B cell (primary cell): ENCODE data around the gene IGF2BP3. TPM values are rescaled to one million over a fixed set of nuclear protein-coding genes. Genes with fewer than 3 reads are reported as not detected.

Source experiments
- ATAC-seq: fragments of 200-7000 bp; cut with Tn5 transposase; one replicate; pipeline ENCODE4 v1.10.0; 2021; ENCODE audit warnings: low read depth, mild to moderate bottlenecking, moderate number of reproducible peaks, moderate library complexity
- CTCF ChIA-PET: fragments of 350-600 bp; sonication (Branson Sonifier 250); formaldehyde crosslinking; loops from one replicate; lab custom pipeline; 2021; ENCODE audit warnings: antibody characterized with exemption, inconsistent platforms; lab: Charles Lee
- POLR2A ChIA-PET: fragments of 350-600 bp; sonication (Branson Sonifier 250); formaldehyde crosslinking; loops from one replicate; lab custom pipeline; 2021; ENCODE audit warnings: antibody characterized with exemption; lab: Charles Lee
- DNase-seq: peaks from one replicate; pipeline ENCODE4 v3.0.0; 2013
- H2AFZ ChIP-seq: 2 replicates; pipeline ENCODE4 v1.6.1; 2012; ENCODE audit warnings: mild to moderate bottlenecking, low read depth, low read length; ENCODE audit not compliant: insufficient read depth, poor library complexity, severe bottlenecking
- H3K27ac ChIP-seq, 2 donors: 1 replicate in 1 of 2; 2 replicates in 1 of 2; pipeline ENCODE4 v1.5.1; 2012 to 2013; ENCODE audit warnings: low read length in 2 of 2, mild to moderate bottlenecking in 2 of 2, moderate library complexity in 1 of 2
- H3K27me3 ChIP-seq, 4 experiments: fragments of 200-600 bp in 1 of 4; sonication (generic) in 1 of 4; replicated peaks in 1 of 4; 1 replicate in 2 of 4; 2 replicates in 2 of 4; pipeline versions ENCODE4 v1.6.1 to v1.7.0; 2013 to 2016; ENCODE audit warnings: low read length in 3 of 4, mild to moderate bottlenecking in 2 of 4, mixed read lengths in 1 of 4, moderate library complexity in 1 of 4; ENCODE audit not compliant: insufficient read depth in 4 of 4, control insufficient read depth in 3 of 4; ENCODE audit errors: control extremely low read depth in 1 of 4
- H3K36me3 ChIP-seq, 2 experiments: replicated peaks in 1 of 2; 1 replicate in 1 of 2; 2 replicates in 1 of 2; pipeline versions ENCODE4 v1.6.1 to v1.7.1; 2013; ENCODE audit warnings: low read length in 1 of 2; ENCODE audit not compliant: insufficient read depth in 2 of 2, control insufficient read depth in 1 of 2; ENCODE audit errors: control extremely low read depth in 1 of 2, extremely low read depth in 1 of 2
- H3K4me1 ChIP-seq, 2 donors: fragments of 200-600 bp in 1 of 2; sonication (generic) in 1 of 2; 1 replicate in 1 of 2; 2 replicates in 1 of 2; pipeline versions ENCODE4 v1.5.1 to v1.6.1; 2013 to 2017; ENCODE audit warnings: low read length in 2 of 2; ENCODE audit not compliant: control insufficient read depth in 2 of 2, insufficient read depth in 2 of 2
- H3K4me2 ChIP-seq: replicated peaks from 2 replicates; pipeline ENCODE3; 2012; ENCODE audit warnings: mild to moderate bottlenecking, low read depth, low read length; ENCODE audit not compliant: poor library complexity, severe bottlenecking
- H3K4me3 ChIP-seq, 5 experiments: fragments of 200-600 bp in 1 of 5; sonication (generic) in 1 of 5; 1 replicate in 3 of 5; 2 replicates in 2 of 5; pipeline versions ENCODE4 v1.5.1 to v1.7.0; 2011 to 2016; ENCODE audit warnings: low read length in 4 of 5, mild to moderate bottlenecking in 4 of 5, low read depth in 2 of 5, control low read depth in 1 of 5, moderate library complexity in 1 of 5; ENCODE audit not compliant: insufficient read depth in 1 of 5; ENCODE audit errors: control extremely low read depth in 1 of 5, extremely low read depth in 1 of 5
- H3K79me2 ChIP-seq: fragments of 200-600 bp; sonication (generic); one replicate; pipeline ENCODE4 v1.6.0; 2016; ENCODE audit warnings: low read length; ENCODE audit not compliant: control insufficient read depth, insufficient read depth
- H3K9ac ChIP-seq: fragments of 200-600 bp; sonication (generic); 2 replicates; pipeline ENCODE4 v1.6.1; 2017; ENCODE audit warnings: mild to moderate bottlenecking, low read length, moderate library complexity
- H3K9me3 ChIP-seq, 3 donors: one replicate each; pipeline versions ENCODE4 v1.6.1 to v1.7.1; 2013; ENCODE audit warnings: low read length in 2 of 3; ENCODE audit not compliant: control insufficient read depth in 2 of 3, insufficient read depth in 1 of 3; ENCODE audit errors: control extremely low read depth in 1 of 3
- H4K20me1 ChIP-seq: 2 replicates; pipeline ENCODE4 v1.6.0; 2012; ENCODE audit warnings: mild to moderate bottlenecking, low read length; ENCODE audit not compliant: insufficient read depth, control insufficient read depth, poor library complexity, severe bottlenecking
- H3K27ac Mint-ChIP-seq: one replicate; pipeline ENCODE4 v1.8.0; 2021; ENCODE audit warnings: mixed read lengths
- H3K27me3 Mint-ChIP-seq: one replicate; pipeline ENCODE4 v1.8.0; 2021; ENCODE audit warnings: mixed read lengths
- H3K4me1 Mint-ChIP-seq: one replicate; pipeline ENCODE4 v1.8.0; 2021; ENCODE audit warnings: mixed read lengths
- H3K4me3 Mint-ChIP-seq: one replicate; pipeline ENCODE4 v1.8.0; 2021; ENCODE audit warnings: mixed read lengths
- H3K9me3 Mint-ChIP-seq: one replicate; pipeline ENCODE4 v1.8.0; 2022; ENCODE audit warnings: mixed read lengths; ENCODE audit not compliant: insufficient read depth
- CTCF ChIP-seq: fragments of 200-600 bp; IDR thresholded peaks from one replicate; pipeline ENCODE4 v1.8.0; 2022; ENCODE audit warnings: antibody characterized with exemption, mild to moderate bottlenecking
- EZH2 ChIP-seq: IDR thresholded peaks from 2 replicates; pipeline ENCODE4 v1.6.1; 2012; ENCODE audit warnings: borderline replicate concordance, low read depth, mild to moderate bottlenecking, moderate library complexity, low read length; ENCODE audit not compliant: insufficient read depth, poor library complexity, severe bottlenecking
- WGBS: methylation state at CpG from one replicate; pipeline ENCODE4 v1.1.5; 2013; ENCODE audit warnings: missing lambda C conversion rate; ENCODE audit not compliant: insufficient coverage; 5-methylcytosine and 5-hydroxymethylcytosine counted together
- intact Hi-C: fragments of 100-400 bp; cut with micrococcal nuclease; formaldehyde crosslinking; loops from one replicate; pipeline ENCODE4 v1.10.0; 2022
- polyA plus RNA-seq: library from polyadenylated mRNA; depleted of rRNA; stranded (reverse); fragments of >200 nt; gene quantifications from 2 replicates; pipeline ENCODE4 v1.2.3, GENCODE V29; 2012
- total RNA-seq, 2 donors: library from RNA; stranded (reverse); fragments of 120-200 nt in 1 of 2; gene quantifications; 1 replicate in 1 of 2; 2 replicates in 1 of 2; pipeline versions ENCODE4 v1.2.3 to v1.2.4, GENCODE V29; 2013 to 2022

IGF2BP3 gene
- total and polyA plus RNA-seq, 2 donors (not counting 1 experiment from before 2014, with no cell fraction given) = 0.63 to 10.0 TPM

- POLR2A ChIA-PET = no interaction called here
- H3K4me3 ChIP-seq = no peak overlapping the region
- H3K36me3 ChIP-seq = no peaks in the 10 kb centered on the region
- Mint-ChIP-seq H3K9me3 (no peaks in the 10 kb centered on the region), H3K4me3 (no peak overlapping the region), H3K4me1 (peaks cover 6% of the 10 kb centered on the region), H3K27me3 (peaks cover 7% of the 10 kb centered on the region), H3K27ac (no peak overlapping the region)
- no CpG with 5 or more reads among the region's 3 CpGs for WGBS
- CTCF ChIA-PET = no interaction called here
- TF ChIP-seq CTCF = no peak
- no peak for ATAC-seq
- H4K20me1 ChIP-seq = no peaks in the 10 kb centered on the region
- no peak overlapping the region for H3K4me2 ChIP-seq
- no peak overlapping the region for H3K9ac ChIP-seq
- H3K9me3 ChIP-seq = no peaks in the 10 kb centered on the region
- intact Hi-C loops = no loop called here
- no peak overlapping the region for H3K27ac ChIP-seq
- no peaks in the 10 kb centered on the region for H3K79me2 ChIP-seq
- H3K27me3 ChIP-seq = peaks cover 0 to 7% (median 0%) of the 10 kb centered on the region in 4 experiments
- no peak overlapping the region for H2AFZ ChIP-seq
- H3K4me1 ChIP-seq = no peaks in the 10 kb centered on the region
- DNase-seq = no peak
Observed at GRCh38 chr7:23449941-23450340, 20.4 kb downstream of the IGF2BP3 start.

GRCh38 chr7:23445326-23445725 is 25.0 kb downstream of the IGF2BP3 start:
- no peak for TF ChIP-seq EZH2
- no peak for TF ChIP-seq CTCF
- no peaks in the 10 kb centered on the region for H3K79me2 ChIP-seq
- CTCF ChIA-PET = interaction anchor here (0.9 kb wide), 1 partner anchor 87 kb away, joined by 4 read pairs; no protein-coding TSS in a partner anchor
- no peaks in the 10 kb centered on the region for H3K36me3 ChIP-seq
- no peak overlapping the region for H3K4me3 ChIP-seq
- Mint-ChIP-seq H3K4me1 (peaks cover 6% of the 10 kb centered on the region), H3K27me3 (peaks cover 3% of the 10 kb centered on the region), H3K27ac (no peak overlapping the region), H3K9me3 (no peaks in the 10 kb centered on the region), H3K4me3 (no peak overlapping the region)
- intact Hi-C loops = no loop called here
- no peak overlapping the region for H3K9ac ChIP-seq
- POLR2A ChIA-PET = no interaction called here
- no peaks in the 10 kb centered on the region for H3K27me3 ChIP-seq
- no peaks in the 10 kb centered on the region for H3K9me3 ChIP-seq
- no peak for DNase-seq
- H3K27ac ChIP-seq = no peak overlapping the region
- WGBS = no CpG with 5 or more reads among the region's 5 CpGs
- H2AFZ ChIP-seq = no peak overlapping the region
- H4K20me1 ChIP-seq = no peaks in the 10 kb centered on the region
- no peaks in the 10 kb centered on the region for H3K4me1 ChIP-seq
- no peak for ATAC-seq
- no peak overlapping the region for H3K4me2 ChIP-seq
